HG03469 (cell line): ENCODE measurements around the gene RWDD3.

Source experiments
- ATAC-seq: cut with Tn5 transposase; IDR thresholded peaks from one replicate; pipeline ENCODE4 v1.9.1; 2021; ENCODE audit warnings: mild to moderate bottlenecking, moderate library complexity, moderate number of reproducible peaks; ENCODE audit not compliant: unreplicated experiment

The RWDD3 gene

DNA sequence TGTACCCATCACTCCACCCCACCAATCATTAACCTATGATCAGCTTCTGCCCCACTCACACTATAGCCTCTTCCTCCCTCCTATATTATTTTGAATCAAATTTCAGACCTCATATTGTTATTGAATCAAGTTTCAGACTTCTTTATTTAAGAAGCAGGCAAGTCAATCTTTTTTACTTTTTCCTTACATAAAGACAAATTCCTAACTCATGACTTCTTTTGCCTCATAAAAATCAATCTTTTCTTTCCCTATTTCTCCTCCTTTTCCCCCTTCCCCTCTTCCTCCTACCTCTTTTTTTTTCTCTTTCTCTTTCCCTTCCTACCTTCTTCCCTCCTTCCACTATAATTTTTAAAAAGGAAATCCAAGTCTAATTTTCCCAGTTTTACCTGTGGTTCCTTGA is 4.3 kb upstream of the RWDD3 start:
- no peak for ATAC-seq

DNA sequence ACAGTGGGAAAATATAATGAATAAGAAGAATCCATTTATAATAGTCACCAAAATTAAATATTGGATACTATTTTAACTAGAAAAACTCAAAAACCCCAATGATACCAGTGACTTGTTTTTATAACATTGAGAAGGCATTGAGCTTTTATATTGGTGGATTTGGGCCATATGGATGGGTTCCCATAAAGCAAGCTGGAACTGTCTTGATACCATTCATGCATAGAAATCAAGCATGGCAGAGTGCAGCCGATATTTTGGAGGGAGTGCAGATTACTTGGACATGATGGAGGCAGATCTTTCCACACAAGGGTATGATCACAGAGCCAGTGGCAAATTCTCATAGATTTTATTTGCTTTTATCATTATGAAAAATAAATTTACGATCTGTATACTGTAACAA is 3.8 kb upstream of the RWDD3 start:
- no peak for ATAC-seq

DNA sequence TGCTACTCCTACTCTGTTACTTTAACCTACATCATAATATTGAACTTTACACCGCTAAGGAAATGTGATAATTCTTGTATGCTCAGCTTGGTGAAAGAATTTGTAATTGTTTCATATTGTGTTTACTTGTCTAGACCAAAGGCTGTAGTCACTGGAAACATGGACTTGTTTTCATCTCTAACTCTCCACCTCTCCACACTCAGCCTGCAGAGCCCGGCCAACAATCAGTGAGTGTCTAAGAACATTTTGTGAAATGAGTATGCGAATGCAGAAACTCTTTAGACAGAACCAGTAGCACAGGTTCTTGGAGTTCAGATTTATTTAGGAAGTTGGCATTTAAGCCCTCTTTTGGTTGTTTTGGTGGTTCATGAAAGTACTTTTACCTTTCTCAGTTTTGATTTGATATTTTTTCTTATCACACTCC is 3.2 kb upstream of the RWDD3 start:
- ATAC-seq: no peak

GRCh38 chr1:95232646-95233318 is 1.2 kb upstream of the RWDD3 start:
- no peak for ATAC-seq

GRCh38 chr1:95233319-95233736 is 682 bp upstream of the RWDD3 start:
- ATAC-seq: no peak

DNA sequence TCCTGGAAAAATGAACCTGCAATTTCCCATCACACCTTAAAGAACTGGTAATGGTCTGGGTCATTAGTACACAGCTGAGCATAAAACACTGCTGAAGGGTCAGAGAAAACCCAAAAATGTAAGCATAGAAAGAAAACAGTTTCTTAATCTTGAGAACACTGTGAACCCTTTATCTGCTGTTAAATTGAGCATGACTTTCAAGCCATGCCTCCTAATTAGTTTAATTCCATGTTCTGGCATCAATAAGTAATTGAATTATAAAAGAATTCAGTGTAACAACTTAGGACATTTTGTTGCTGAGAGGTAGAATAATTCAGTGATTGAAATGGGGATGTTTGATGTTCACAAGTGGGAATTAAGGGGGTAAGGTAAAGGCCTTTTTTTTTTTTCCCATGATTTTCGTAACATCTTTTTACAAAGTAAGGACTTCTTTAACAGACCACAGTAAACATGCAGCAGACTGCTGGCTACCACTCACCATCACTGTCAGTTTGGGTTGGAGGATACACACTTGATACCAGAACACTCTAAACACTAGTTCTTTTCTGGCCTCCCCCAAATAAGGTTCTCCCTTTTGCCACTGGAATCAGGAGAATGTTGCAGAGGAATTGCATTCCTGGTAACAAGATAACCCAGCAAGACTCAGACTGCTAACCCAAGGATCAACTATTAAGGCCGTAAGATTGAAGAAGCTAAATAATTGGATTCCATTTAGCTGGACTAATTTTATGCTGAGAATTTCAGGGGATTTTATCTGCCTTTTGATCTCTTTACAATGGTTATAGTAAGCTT is 3.0 kb downstream of the RWDD3 start:
- ATAC-seq: no peak

GRCh38 chr1:95237981-95238703 is 4.1 kb downstream of the RWDD3 start:
- ATAC-seq: no peak

DNA sequence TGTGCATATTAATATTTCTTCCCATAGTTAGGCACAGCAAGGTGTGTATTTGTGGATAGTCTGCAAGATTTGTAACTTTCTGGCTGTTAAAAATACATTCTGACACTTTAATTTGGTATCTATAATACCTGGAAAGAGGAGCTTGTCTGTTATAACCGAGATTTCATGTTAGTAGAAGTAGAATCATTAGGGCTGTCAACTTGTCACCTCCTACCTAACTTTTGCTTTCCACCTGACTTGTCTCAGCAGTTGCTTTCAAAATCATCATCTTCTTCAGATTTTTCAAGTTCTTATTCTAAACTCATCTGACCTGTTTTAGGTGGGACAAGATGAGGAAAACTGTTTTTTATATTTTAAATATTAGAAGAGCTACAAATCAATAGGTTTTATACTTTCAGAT is 11.0 kb downstream of the RWDD3 start:
- no peak for ATAC-seq

DNA sequence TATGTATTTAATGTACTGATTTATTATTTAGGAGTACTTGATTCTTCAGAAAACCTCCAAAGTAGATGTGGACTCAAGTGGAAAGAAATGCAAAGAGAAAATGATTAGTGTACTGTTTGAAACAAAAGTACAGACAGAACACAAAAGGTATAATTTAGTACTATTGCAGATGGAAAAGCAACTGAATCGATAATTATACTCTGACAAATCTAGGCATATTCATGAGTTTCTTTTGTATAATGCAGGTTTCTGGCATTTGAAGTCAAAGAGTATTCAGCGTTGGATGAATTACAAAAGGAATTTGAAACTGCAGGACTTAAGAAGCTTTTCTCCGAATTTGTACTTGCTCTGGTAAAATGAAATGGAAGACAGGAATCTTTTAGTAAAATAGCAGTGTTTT is 12.5 kb downstream of the RWDD3 start:
- no peak for ATAC-seq

DNA sequence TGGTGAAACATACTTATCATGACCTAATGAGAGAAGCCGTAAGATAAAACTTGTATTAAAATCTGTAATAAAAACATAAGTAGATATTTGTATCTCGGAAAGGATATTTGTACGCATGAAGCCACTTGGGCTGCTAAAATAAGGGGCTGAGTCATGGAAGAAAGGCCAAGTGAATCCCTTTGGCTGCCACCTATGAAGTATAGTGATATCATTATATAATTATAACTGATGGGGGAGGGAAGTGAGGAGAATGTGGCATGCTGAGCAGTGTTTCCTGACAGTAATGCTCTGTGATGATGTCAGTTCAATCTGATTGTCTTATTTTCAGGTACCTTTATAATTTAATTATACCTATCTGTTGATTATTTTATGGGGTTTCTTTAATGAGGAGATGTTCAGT is 13.6 kb downstream of the RWDD3 start:
- no peak for ATAC-seq

DNA sequence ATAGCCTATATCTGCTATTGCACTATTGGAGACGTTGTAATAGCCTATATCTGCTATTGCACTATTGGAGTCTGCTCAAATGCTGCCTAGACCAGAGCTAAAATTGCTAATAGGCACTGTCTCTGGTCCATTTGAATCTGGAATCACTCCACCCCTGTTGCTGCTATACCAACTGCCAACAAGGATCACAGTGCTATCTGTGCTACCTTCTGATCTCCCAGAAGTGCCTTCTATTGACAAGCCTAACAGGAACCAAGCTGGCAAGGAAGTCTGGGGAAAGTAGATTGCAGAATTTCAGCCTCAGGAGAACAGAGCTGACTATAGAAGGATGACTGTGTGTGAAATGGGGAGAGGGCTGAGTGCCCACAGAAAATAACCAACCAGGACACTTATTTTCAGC is 15.9 kb downstream of the RWDD3 start:
- ATAC-seq: no peak

DNA sequence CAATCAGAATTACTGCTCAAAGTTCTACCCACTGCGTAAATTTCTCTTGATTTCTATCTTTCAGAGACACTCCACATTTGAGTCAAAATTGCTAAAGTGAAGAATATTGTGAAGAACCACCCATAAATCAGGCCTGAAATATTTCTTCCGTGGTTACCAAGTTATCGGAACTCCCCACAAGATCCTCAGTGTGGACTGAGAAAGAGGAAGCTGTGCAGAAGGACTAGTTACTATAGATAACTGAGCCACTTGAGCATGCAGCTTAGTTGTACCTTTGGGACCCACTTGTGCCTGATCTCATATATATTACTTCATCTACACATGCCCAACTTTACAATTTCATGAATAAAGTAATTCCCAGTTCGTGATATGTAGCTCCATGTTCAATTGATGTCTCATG is 18.4 kb downstream of the RWDD3 start:
- peak; percentile 77 for ATAC-seq

DNA sequence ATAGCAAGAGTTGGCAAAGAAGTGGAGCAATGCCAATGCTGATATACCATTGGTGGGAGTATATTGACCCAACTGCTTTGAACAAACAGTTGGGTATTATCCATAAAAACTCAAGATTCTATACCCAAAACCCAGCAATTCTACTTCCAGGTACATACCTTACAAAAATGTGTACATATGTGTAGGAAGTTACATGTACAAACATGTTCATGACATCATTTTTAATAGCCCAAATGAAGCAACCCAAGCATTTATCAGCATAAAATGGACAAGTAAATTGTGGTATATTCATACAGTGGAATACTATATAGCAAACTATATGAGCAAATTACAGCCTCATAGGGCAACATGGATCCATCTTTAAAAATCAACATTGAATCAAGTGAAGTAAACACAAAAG is 20.9 kb downstream of the RWDD3 start:
- ATAC-seq: no peak

GRCh38 chr1:95255826-95256225 is 21.8 kb downstream of the RWDD3 start:
- ATAC-seq: no peak

- no peak for ATAC-seq
Observed at GRCh38 chr1:95257758-95258157, 23.7 kb downstream of the RWDD3 start.

DNA sequence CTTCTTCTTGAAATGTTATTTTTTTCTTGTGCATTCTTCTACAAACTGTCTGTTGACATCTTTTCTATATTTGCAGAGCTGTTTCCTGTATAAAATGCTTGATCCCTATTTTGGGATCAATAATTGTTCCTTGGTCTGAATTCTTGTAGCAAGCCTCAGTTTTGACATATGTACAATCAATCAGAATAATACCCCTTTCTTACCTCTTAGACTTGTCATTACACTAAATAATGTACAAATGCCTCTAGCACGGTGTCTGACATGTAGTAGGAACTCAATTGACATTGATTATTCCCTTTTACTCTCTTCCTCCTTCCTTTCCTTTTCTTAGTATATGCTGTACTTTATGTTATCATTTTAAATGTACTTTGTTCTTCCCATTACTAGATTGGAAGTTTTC is 25.2 kb downstream of the RWDD3 start:
- ATAC-seq: no peak

DNA sequence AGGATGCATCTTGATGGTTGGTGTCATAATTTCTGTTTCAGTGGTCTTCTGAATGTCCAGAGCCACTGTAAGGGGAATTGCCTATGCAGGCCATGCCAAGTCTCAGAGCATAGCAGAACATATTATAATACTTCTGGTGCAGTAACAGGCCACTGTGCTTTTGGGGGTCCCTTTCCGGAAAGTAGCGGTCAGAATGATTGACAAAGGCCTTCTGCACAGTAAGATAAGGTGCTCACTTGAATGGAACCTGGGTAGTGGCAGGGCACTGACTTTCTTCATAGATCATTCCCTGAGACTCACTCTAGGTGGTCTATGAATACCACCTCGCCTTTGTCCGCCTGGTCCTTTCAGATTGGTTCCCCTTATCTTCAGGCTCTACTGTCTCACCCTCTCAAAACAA is 28.9 kb downstream of the RWDD3 start:
- ATAC-seq: no peak

DNA sequence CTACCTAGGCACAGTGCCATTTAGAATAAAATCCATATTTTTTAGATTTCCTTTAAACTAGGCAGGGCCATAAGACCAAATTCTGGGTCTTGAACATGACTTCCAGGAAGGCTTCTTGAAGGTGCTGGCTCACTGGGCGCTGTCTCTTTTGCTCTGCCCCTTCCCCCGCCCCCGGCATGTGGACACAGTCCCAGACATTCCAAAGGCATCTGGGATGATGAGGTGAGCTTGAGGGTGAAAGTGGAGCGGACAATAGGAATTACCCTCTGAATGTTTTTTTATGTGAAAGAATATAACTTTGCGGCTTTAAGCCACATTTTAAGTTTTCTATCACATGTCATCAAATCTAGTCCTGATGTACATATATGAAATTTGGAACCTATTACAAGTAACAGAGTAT is 29.4 kb downstream of the RWDD3 start:
- no peak for ATAC-seq

GRCh38 chr1:95265106-95265505 is 31.1 kb downstream of the RWDD3 start:
- ATAC-seq: no peak

DNA sequence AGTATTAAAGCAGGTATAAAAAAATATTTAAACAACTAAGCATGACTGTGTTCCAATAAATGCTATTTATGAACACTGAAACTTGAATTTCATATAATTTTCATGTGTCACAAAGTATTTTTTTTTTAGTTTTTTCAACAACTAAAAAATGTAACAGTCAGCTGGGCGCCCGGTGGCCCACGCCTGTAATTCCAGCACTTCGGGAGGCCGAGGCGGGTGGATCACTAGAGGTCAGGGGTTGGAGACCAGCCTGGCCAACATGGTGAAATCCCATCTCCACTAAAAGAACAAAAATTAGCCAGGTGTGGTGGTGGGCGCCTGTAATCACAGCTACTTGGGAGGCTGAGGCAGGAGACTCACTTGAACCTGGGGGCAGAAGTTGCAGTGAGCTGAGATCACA is 42.4 kb downstream of the RWDD3 start:
- no peak for ATAC-seq

- peak; percentile 78 for ATAC-seq
Observed at GRCh38 chr1:95278173-95279006, 44.4 kb downstream of the RWDD3 start.
